ENCODE measurements around the gene CAST.

Gene CAST

GRCh38 chr5:96783326-96783725 lies 121.2 kb downstream of the CAST start:
- CTCF ChIA-PET, result no interaction called here
- POLR2A ChIA-PET, result no interaction called here

DNA sequence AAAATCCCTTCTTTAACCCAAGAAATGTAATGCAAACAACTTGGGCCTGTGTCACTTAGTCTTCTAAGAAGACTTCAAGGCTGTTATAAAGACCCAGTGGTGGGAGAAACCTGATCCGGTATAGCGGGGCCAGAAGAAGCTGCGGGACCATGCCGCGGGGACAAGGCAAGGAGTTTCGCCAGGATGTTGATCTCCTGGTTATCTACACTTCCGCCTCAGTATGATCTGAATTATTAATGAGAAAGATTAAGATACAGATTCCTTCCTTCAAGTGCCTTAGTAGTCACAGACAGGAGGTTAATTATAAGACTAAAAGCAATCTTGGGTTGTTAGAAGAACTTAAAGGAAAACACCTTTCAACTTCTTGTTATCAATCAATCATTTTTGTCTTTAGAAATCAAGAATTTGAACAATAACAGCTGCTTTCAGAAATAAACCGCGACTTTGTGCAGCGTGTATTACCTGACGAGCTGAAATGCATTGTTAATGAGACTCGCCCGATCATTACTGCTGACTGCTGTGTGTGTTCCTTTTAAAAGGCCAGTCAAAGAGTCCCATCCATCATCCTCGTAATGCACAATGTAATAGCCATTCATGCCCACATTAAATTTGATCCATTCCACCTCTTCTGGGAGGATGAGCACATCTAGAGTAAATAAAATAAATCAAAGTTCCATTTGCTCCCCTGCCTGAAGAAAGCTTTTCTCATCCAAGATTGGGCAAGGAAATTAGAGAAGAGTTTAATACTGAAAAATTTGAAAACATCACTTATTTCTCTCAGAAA lies 123.3 kb downstream of the CAST start:
- CTCF ChIA-PET, result no interaction called here
- POLR2A ChIA-PET, result interaction anchor here (1.6 kb wide), 1 partner anchor 22 kb away, joined by 10 read pairs; the partner anchor contains the start of gene ERAP1
- no peak overlapping the region for H3K4me3 ChIP-seq (ENCODE audit: low read depth, low read length)
- DNase-seq (ENCODE audit: low read depth, low spot score), result no peak
- TF ChIP-seq CTCF (IDR thresholded peaks at IDR 0.05; ENCODE audit: insufficient read depth, low read length, missing control alignments), result no peak

More at GRCh38 chr5:96783326-96783725, 121.2 kb downstream of the CAST start:
- no peak overlapping the region for H3K4me3 ChIP-seq (ENCODE audit: low read depth, low read length)
- no peak for TF ChIP-seq CTCF (IDR thresholded peaks at IDR 0.05; ENCODE audit: insufficient read depth, low read length, missing control alignments)
- no peak for DNase-seq (ENCODE audit: low read depth, low spot score)

GRCh38 chr5:96788112-96788749 lies 126.1 kb downstream of the CAST start:
- ChIA-PET CTCF (interaction anchor here (1.0 kb wide), 1 partner anchor 79 kb away, joined by 3 read pairs; no protein-coding TSS in a partner anchor), POLR2A (no interaction called here)
- H3K4me3 ChIP-seq (ENCODE audit: low read depth, low read length), result no peak overlapping the region
- no peak for DNase-seq (ENCODE audit: low read depth, low spot score)
- no peak for TF ChIP-seq CTCF (IDR thresholded peaks at IDR 0.05; ENCODE audit: insufficient read depth, low read length, missing control alignments)

DNA sequence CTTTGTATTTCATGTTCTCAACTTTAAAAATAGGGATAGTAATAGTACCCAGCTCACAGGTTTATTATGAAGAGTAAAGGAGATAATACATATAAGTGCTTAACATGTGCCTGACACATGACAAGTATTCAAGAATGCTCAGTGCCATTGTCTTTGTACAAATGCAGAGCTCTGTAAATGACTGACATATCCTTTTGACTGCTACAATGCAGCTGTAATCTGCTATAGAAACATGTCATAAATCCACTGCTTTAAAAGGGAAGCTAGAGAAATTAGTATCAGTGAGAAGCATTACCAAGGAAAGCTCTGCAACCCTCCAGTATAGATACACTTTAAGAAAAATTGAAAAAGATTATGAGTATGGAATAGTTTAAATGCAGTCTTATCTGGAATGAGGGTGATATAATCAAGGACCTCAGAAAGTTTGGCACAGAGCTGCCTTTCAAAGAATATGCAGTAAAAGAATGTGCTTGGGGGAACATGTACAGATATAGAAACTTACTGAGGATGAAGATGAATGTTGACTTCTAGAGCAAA lies 127.7 kb downstream of the CAST start:
- ChIA-PET CTCF (interaction anchor here (0.8 to 2.0 kb wide), 4 partner anchors 23 to 372 kb away, joined by 3 to 7 read pairs (median 5); partner anchors contain the start of gene LIX1), POLR2A (no interaction called here)
- TF ChIP-seq CTCF (IDR thresholded peaks at IDR 0.05; ENCODE audit: insufficient read depth, low read length, missing control alignments), result no peak
- no peak overlapping the region for H3K4me3 ChIP-seq (ENCODE audit: low read depth, low read length)
- DNase-seq (ENCODE audit: low read depth, low spot score), result no peak

DNA sequence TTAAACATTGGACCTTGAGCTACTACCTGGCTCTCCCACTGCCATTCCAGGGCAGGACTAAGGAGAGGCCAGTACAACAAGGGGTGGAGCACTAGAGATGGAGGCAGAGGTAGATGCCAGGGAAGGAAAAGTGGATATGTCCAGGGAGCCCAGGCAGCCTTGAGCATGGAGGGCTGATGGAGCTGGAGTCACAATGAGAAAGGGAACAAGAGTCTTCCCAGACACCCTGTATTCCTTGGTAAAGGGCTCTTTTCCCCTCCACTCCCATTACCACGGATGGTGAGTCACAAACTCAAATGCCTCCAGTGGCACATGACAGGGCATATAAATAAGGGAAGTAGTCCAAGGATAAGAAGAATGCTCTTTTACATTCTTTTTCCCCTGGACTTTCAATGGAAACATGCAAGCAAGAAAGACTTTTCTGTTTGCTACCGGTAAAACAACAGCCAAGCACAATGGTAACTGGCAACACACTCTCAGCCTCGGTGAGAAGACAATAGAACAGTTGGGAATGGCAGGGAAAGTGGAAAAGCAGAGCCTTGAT lies 128.9 kb downstream of the CAST start:
- no peak for TF ChIP-seq CTCF (IDR thresholded peaks at IDR 0.05; ENCODE audit: insufficient read depth, low read length, missing control alignments)
- ChIA-PET POLR2A (interaction anchor here (0.6 kb wide), 1 partner anchor 17 kb away, joined by 3 read pairs; no protein-coding TSS in a partner anchor), CTCF (interaction anchor here (1.0 to 2.0 kb wide), 4 partner anchors 17 to 371 kb away, joined by 3 to 7 read pairs (median 4); partner anchors contain the start of genes ERAP1 and LIX1)
- no peak overlapping the region for H3K4me3 ChIP-seq (ENCODE audit: low read depth, low read length)
- DNase-seq (ENCODE audit: low read depth, low spot score), result no peak

GRCh38 chr5:96794757-96795156 lies 132.6 kb downstream of the CAST start:
- no peak overlapping the region for H3K4me3 ChIP-seq (ENCODE audit: low read depth, low read length)
- ChIA-PET POLR2A (no interaction called here), CTCF (no interaction called here)
- DNase-seq (ENCODE audit: low read depth, low spot score), result no peak
- no peak for TF ChIP-seq CTCF (IDR thresholded peaks at IDR 0.05; ENCODE audit: insufficient read depth, low read length, missing control alignments)

All from AG04449 (cell line).